ENCODE results near the gene GZMM.

DNA sequence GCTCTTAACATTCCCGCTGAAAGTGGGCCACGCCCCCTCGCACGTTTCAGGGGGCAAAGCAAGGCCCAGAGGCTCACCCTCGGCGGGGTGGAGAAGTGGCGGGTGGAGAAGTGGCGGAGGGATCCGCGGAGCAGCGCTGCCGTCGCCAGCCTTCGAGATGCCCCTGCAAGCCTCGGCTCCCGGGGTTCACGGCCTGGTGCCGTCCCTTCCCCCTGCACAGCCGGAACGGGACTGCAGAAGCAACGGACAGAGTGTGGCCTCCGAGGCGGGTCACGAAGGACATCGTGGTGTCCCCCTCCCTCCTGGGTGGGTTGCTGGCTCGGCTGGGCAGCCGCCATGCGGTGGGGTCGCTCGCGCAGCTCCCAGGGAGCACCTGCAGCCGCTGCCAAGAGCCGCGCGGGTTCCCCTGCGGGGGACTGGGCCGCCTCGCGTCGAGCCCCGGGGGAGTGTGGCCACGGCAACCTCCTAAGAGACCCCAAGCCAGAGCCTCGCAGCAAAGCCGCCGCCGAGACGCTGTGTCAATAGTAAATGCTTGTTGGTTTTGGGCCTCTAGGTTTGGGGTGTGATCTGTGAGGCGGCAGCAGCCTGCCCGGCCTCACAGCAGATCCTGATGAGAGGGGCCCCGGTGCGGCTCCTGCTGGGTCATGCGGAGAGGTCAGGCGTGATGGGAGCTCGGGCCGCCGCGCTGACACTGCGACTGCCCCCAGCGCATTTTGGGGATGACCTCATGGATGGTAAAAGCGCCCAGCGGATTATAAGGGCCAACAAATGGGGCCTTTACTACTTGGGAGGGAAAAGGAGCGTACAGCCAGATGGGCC lies 31.1 kb upstream of the GZMM start:
- TF ChIP-seq, protein P1, sequence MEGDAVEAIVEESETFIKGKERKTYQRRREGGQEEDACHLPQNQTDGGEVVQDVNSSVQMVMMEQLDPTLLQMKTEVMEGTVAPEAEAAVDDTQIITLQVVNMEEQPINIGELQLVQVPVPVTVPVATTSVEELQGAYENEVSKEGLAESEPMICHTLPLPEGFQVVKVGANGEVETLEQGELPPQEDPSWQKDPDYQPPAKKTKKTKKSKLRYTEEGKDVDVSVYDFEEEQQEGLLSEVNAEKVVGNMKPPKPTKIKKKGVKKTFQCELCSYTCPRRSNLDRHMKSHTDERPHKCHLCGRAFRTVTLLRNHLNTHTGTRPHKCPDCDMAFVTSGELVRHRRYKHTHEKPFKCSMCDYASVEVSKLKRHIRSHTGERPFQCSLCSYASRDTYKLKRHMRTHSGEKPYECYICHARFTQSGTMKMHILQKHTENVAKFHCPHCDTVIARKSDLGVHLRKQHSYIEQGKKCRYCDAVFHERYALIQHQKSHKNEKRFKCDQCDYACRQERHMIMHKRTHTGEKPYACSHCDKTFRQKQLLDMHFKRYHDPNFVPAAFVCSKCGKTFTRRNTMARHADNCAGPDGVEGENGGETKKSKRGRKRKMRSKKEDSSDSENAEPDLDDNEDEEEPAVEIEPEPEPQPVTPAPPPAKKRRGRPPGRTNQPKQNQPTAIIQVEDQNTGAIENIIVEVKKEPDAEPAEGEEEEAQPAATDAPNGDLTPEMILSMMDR (IDR thresholded peaks at IDR 0.05): no peak
- TF ChIP-seq POLR2A (IDR thresholded peaks at IDR 0.05): no peak

Measured in Peyer's patch (tissue), 4 donors.